Measurements from ENCODE around the gene PLXNA2.

DNA sequence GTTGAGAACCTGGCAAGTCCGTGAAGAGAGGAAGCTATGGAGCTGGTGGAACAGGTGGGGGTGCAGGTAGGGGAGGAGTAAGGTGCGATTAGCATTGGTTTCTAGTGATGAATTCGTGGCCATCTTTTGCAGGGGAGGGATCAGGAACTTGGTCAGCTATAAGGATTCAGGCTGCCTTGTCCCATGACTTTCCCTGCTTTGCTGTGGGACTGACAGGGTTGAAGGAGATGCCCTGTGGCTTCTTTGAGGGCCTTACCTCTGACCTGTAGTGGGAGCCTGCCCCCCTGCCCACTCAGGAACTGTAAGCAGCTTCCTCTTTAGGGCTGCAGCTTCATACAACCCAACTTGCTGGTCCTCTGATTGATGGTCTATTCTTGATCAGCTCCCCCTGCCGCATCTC lies 248.6 kb downstream of the PLXNA2 start:
- TF ChIP-seq, protein P1, sequence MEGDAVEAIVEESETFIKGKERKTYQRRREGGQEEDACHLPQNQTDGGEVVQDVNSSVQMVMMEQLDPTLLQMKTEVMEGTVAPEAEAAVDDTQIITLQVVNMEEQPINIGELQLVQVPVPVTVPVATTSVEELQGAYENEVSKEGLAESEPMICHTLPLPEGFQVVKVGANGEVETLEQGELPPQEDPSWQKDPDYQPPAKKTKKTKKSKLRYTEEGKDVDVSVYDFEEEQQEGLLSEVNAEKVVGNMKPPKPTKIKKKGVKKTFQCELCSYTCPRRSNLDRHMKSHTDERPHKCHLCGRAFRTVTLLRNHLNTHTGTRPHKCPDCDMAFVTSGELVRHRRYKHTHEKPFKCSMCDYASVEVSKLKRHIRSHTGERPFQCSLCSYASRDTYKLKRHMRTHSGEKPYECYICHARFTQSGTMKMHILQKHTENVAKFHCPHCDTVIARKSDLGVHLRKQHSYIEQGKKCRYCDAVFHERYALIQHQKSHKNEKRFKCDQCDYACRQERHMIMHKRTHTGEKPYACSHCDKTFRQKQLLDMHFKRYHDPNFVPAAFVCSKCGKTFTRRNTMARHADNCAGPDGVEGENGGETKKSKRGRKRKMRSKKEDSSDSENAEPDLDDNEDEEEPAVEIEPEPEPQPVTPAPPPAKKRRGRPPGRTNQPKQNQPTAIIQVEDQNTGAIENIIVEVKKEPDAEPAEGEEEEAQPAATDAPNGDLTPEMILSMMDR (IDR thresholded peaks at IDR 0.05): no peak
- no peak for TF ChIP-seq POLR2A (IDR thresholded peaks at IDR 0.05)

Measured in body of pancreas (tissue), 4 donors.